GM19372 (cell line): ENCODE measurements around the gene STAT5B.

Source experiments
- ATAC-seq: cut with Tn5 transposase; IDR thresholded peaks from one replicate; pipeline ENCODE4 v1.9.1; 2021; ENCODE audit warnings: mild to moderate bottlenecking, low read depth, moderate library complexity; ENCODE audit not compliant: unreplicated experiment

The STAT5B gene

GRCh38 chr17:42286411-42287221 lies 10.4 kb upstream of the STAT5B start:
- ATAC-seq = no peak

- ATAC-seq = no peak
These were observed 9.3 kb upstream of the STAT5B start for GRCh38 chr17:42285346-42286050.

- ATAC-seq = no peak
These were observed 8.4 kb upstream of the STAT5B start for GRCh38 chr17:42284566-42284965.

- ATAC-seq = no peak
These were observed 7.8 kb upstream of the STAT5B start for GRCh38 chr17:42284024-42284369.

GRCh38 chr17:42283241-42284023 lies 7.2 kb upstream of the STAT5B start:
- no peak for ATAC-seq

- ATAC-seq = no peak
These were observed 6.4 kb upstream of the STAT5B start for GRCh38 chr17:42282478-42283080.

GRCh38 chr17:42281571-42282096 lies 5.4 kb upstream of the STAT5B start:
- ATAC-seq = no peak

GRCh38 chr17:42279776-42280630 lies 3.8 kb upstream of the STAT5B start:
- no peak for ATAC-seq

GRCh38 chr17:42277342-42277712 lies 1.1 kb upstream of the STAT5B start:
- no peak for ATAC-seq

GRCh38 chr17:42276609-42277341 lies 584 bp upstream of the STAT5B start:
- no peak for ATAC-seq

GRCh38 chr17:42275527-42276358 lies 448 bp downstream of the STAT5B start:
- no peak for ATAC-seq

- ATAC-seq = no peak
These were observed 1.2 kb downstream of the STAT5B start for GRCh38 chr17:42274812-42275526.

GRCh38 chr17:42274253-42274542 lies 2.0 kb downstream of the STAT5B start:
- ATAC-seq = no peak

GRCh38 chr17:42273474-42274252 lies 2.5 kb downstream of the STAT5B start:
- ATAC-seq = no peak

GRCh38 chr17:42272162-42272907 lies 3.9 kb downstream of the STAT5B start:
- no peak for ATAC-seq

GRCh38 chr17:42271779-42272035 lies 4.5 kb downstream of the STAT5B start:
- no peak for ATAC-seq
